ENCODE measurements around the gene CERS2. TPM values are rescaled to one million over a fixed set of nuclear protein-coding genes. Genes with fewer than 3 reads are reported as not detected.

CERS2 gene
- total RNA-seq, 1 experiment from 2014 or later: 113 TPM

- no peak overlapping the region for H2AFZ ChIP-seq
- no peaks in the 10 kb centered on the region for H3K27me3 ChIP-seq (ENCODE audit: insufficient read depth, low read depth)
- peak overlapping the region; percentile 17; the same call in 1 of the 2 replicates for H3K4me2 ChIP-seq
- 0 out of 2 replicates have a peak, but pooled peaks cover 5% of the 10 kb centered on the region for H3K4me1 ChIP-seq (replicated peaks; ENCODE audit: insufficient read depth)
- ChIA-PET POLR2A (ENCODE audit: unreplicated experiment) (interaction anchor here (0.6 to 0.7 kb wide), 2 partner anchors 417 to 710 kb away, joined by 3 to 10 read pairs; partner anchors contain the start of gene MCL1), CTCF (interaction anchor here (0.6 to 1.8 kb wide), 5 partner anchors 14 to 63 kb away, joined by 3 to 15 read pairs (median 5); partner anchors contain the start of gene ANXA9)
- peak in 1 of 2 experiments; percentile 43 for DNase-seq
- no peaks in the 10 kb centered on the region for H3K9me2 ChIP-seq (ENCODE audit: insufficient read depth)
- no peaks in the 10 kb centered on the region for H3K9me3 ChIP-seq (ENCODE audit: insufficient read depth, low read depth)
- no peaks in the 10 kb centered on the region for H3K36me3 ChIP-seq (ENCODE audit: low read depth)
- intact Hi-C loops (cut with micrococcal nuclease; ENCODE audit: unreplicated experiment): loop anchor here (1.0 to 10.0 kb wide), 3 partner anchors 17 to 434 kb away; no protein-coding TSS in a partner anchor
- H3K27ac ChIP-seq: no peak overlapping the region
- H3K4me3 ChIP-seq: no peak overlapping the region
- H4K20me1 ChIP-seq (ENCODE audit: insufficient read depth): no peaks in the 10 kb centered on the region
- peaks cover 9% of the 10 kb centered on the region; the same call in 1 of the 2 replicates for H3F3A ChIP-seq (ENCODE audit: insufficient read depth, low read depth)
- no peak for TF ChIP-seq EZH2 (IDR thresholded peaks at IDR 0.05; ENCODE audit: low read depth)
- peak; percentile 97 for TF ChIP-seq CTCF (conservative IDR thresholded peaks at IDR 0.05)
- H3K79me2 ChIP-seq (ENCODE audit: low read depth): no peaks in the 10 kb centered on the region
- BruUV-seq (replicated peaks): no TSS peak
Measured at GRCh38 chr1:150995896-150996295, 21.3 kb upstream of the CERS2 start.

GRCh38 chr1:150995460-150995859, 20.8 kb upstream of the CERS2 start:
- intact Hi-C loops (cut with micrococcal nuclease; ENCODE audit: unreplicated experiment): loop anchor here (1.0 to 10.0 kb wide), 3 partner anchors 16 to 433 kb away; no protein-coding TSS in a partner anchor
- H3F3A ChIP-seq (ENCODE audit: insufficient read depth, low read depth): peaks cover 9% of the 10 kb centered on the region; the same call in 1 of the 2 replicates
- ChIA-PET CTCF (interaction anchor here (0.7 to 1.8 kb wide), 5 partner anchors 13 to 63 kb away, joined by 3 to 15 read pairs (median 3); partner anchors contain the start of gene ANXA9), POLR2A (ENCODE audit: unreplicated experiment) (interaction anchor here (0.6 kb wide), 2 partner anchors 160 to 709 kb away, joined by 3 to 6 read pairs; no protein-coding TSS in a partner anchor)
- no peaks in the 10 kb centered on the region for H3K36me3 ChIP-seq (ENCODE audit: low read depth)
- H3K9me3 ChIP-seq (ENCODE audit: insufficient read depth, low read depth): no peaks in the 10 kb centered on the region
- H3K4me2 ChIP-seq: no peak overlapping the region
- H2AFZ ChIP-seq: no peak overlapping the region
- TF ChIP-seq EZH2 (IDR thresholded peaks at IDR 0.05; ENCODE audit: low read depth) (no peak), CTCF (conservative IDR thresholded peaks at IDR 0.05) (no peak)
- no peak overlapping the region for H3K27ac ChIP-seq
- DNase-seq: no peak
- no TSS peak for BruUV-seq (replicated peaks)
- no peak overlapping the region for H3K4me3 ChIP-seq
- H3K4me1 ChIP-seq (replicated peaks; ENCODE audit: insufficient read depth): 0 out of 2 replicates have a peak, but pooled peaks cover 5% of the 10 kb centered on the region
- no peaks in the 10 kb centered on the region for H3K27me3 ChIP-seq (ENCODE audit: insufficient read depth, low read depth)
- no peaks in the 10 kb centered on the region for H3K79me2 ChIP-seq (ENCODE audit: low read depth)
- no peaks in the 10 kb centered on the region for H4K20me1 ChIP-seq (ENCODE audit: insufficient read depth)
- H3K9me2 ChIP-seq (ENCODE audit: insufficient read depth): no peaks in the 10 kb centered on the region

GRCh38 chr1:150994248-150994647, 19.6 kb upstream of the CERS2 start:
- H3F3A ChIP-seq (ENCODE audit: insufficient read depth, low read depth): peaks cover 9% of the 10 kb centered on the region; the same call in 1 of the 2 replicates
- H3K4me3 ChIP-seq: no peak overlapping the region
- H3K9me2 ChIP-seq (ENCODE audit: insufficient read depth): no peaks in the 10 kb centered on the region
- intact Hi-C loops (cut with micrococcal nuclease; ENCODE audit: unreplicated experiment): loop anchor here (10.0 kb wide), 1 partner anchor 179 kb away; no protein-coding TSS in a partner anchor
- H3K27ac ChIP-seq: no peak overlapping the region
- no peak overlapping the region for H2AFZ ChIP-seq
- H3K27me3 ChIP-seq (ENCODE audit: insufficient read depth, low read depth): no peaks in the 10 kb centered on the region
- POLR2A ChIA-PET (ENCODE audit: unreplicated experiment): interaction anchor here (0.7 kb wide), 1 partner anchor 18 kb away, joined by 6 read pairs; no protein-coding TSS in a partner anchor
- no peaks in the 10 kb centered on the region for H3K79me2 ChIP-seq (ENCODE audit: low read depth)
- H3K4me1 ChIP-seq (replicated peaks; ENCODE audit: insufficient read depth): 0 out of 2 replicates have a peak, but pooled peaks cover 5% of the 10 kb centered on the region
- no peak overlapping the region for H3K4me2 ChIP-seq
- no TSS peak for BruUV-seq (replicated peaks)
- TF ChIP-seq CTCF (conservative IDR thresholded peaks at IDR 0.05) (no peak), EZH2 (IDR thresholded peaks at IDR 0.05; ENCODE audit: low read depth) (no peak)
- no peaks in the 10 kb centered on the region for H3K9me3 ChIP-seq (ENCODE audit: insufficient read depth, low read depth)
- no peaks in the 10 kb centered on the region for H3K36me3 ChIP-seq (ENCODE audit: low read depth)
- CTCF ChIA-PET: no interaction called here
- DNase-seq: no peak
- H4K20me1 ChIP-seq (ENCODE audit: insufficient read depth): no peaks in the 10 kb centered on the region

Measured in PC-9 (cell line).